Raji (cell line): Measurements from ENCODE around the gene ARV1.
A peak's percentile ranks its signal among the peaks of the same experiment; 100 is the strongest.

Experiments used
- POLR2A ChIP-seq: IDR thresholded peaks from 2 replicates; pipeline ENCODE4 v1.6.1; 2011; ENCODE audit warnings: low read depth, low read length, control low read depth; ENCODE audit not compliant: insufficient read depth

The ARV1 gene

DNA sequence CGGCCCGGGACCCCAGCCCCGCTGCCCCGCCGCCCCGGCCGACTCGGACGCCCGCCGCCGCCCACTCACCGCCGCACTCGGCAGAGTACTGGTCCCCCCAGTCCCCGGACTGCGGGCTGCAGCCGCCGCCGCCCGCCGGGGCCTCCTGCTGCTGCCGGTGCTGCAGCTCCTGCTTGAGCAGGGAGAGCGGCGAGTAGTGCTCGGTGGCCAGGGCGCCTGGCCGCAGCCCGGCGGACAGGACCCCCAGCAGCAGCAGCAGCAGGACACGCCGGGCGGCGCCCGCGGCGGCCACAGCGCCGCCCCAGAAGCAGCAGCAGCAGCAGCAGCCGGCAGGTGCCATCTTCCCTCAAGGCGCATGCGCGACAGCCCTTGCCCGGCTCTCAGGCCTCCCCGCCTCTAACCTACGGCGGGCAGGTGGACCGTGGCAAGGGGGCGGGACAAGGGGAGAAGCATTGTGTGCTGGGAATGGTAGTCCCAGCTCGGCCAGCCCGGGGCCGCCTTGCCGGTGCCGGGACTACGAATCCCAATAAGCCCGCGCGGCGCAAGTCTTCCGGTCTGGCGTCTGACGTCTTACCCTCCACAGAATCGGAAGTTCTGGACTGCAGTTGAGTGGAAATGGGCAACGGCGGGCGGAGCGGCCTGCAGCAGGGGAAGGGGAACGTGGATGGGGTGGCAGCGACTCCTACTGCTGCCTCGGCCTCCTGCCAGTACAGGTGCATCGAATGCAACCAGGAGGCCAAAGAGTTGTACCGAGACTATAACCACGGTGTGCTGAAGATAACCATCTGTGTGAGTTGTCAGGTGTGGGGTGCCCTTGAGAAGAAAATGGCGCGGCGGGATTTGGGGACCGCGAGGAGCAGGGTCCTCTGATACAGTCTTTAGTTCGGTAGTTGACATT, at the start of gene ARV1, which contains the start of gene TTC13:
Gene ARV1, plus strand, starts transcription at position 604 of the 898 bp plus-strand sequence. Its CDS starts 12 bp downstream, at position 616.
Gene TTC13, minus strand, starts transcription at position 371 of the 898 bp plus-strand sequence. Its CDS starts 31 bp downstream, at position 340.
- peak; percentile 85 for TF ChIP-seq POLR2A

- no peak for TF ChIP-seq POLR2A
Observed at GRCh38 chr1:230930986-230931385, 47.9 kb upstream of the ARV1 start.

- TF ChIP-seq POLR2A = no peak
Observed at GRCh38 chr1:230935852-230936251, 43.0 kb upstream of the ARV1 start.

- no peak for TF ChIP-seq POLR2A
Observed at GRCh38 chr1:230936475-230936874, 42.4 kb upstream of the ARV1 start.

GRCh38 chr1:230937371-230937770, 41.5 kb upstream of the ARV1 start:
- no peak for TF ChIP-seq POLR2A

- TF ChIP-seq POLR2A = no peak
Observed at GRCh38 chr1:230938924-230939368, 39.9 kb upstream of the ARV1 start.

DNA sequence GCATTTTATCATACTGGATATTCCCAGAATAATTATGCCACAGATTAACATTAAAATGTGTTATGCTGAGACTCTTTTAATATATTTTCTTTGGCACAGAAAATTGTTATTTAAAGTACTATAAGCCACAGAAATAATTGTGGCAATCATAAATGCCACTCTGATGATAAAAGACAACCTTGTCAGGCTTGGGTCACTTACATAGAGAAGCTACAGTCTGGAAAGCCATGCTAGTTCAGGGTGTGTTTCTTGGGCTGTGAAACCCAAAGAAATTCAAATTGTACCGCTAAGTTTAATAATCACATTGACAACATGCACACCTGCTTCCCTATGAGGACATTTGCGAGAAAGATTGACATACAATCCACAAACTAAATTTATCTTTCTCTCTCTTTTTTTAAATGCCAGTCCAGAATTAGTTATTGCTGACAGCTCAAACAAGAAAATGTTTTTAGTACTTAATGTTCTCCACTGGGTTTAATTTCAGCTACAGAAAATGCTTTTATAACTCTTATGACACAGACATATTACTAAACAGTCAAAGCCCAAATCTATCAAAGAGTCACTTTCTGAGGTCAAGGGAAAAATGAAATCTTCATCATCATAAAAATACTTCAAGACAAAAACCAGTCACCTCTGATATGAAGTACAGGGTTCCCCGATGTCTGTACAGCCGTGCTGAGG, 38.9 kb upstream of the ARV1 start:
- no peak for TF ChIP-seq POLR2A

DNA sequence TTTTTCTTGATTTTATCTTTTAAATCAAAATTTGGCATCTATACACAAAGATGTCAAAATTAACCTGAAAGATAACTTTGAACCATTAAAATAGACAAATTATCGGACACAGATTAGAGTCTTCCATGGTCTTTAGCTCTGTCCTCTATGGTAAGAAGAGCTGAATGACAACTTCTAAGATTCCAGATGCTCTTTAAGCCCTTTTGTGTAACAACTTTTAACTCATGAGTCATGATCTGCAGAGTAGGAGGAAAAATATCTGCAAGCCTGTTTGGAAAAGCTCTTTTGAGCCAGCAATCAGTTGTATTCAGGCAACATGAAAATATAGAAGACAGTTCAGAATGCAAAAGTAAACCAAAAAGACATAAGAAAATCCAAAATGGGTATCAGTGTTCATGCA, 38.0 kb upstream of the ARV1 start:
- TF ChIP-seq POLR2A = no peak

- TF ChIP-seq POLR2A = no peak
Observed at GRCh38 chr1:230943048-230943593, 35.8 kb upstream of the ARV1 start.

GRCh38 chr1:230948301-230948700, 30.6 kb upstream of the ARV1 start:
- TF ChIP-seq POLR2A = no peak

DNA sequence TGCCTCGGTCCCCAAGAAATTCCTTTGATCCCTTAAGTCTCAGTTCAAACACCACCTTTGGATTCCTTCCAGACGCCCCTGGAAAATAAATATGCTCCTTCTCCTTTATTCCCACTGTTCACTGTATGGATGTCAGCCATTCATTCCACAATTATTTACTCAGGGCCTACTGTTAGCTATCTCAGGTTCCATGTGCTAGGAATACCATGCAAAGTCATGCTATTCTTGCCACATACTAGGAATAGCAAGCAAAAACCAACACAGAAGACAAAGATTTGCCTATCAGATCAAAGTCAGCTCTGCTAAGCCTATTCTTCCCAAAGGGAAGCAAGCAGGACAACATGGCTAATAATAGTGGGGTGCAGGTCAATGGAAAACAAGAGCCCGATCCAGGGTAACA, 30.0 kb upstream of the ARV1 start:
- no peak for TF ChIP-seq POLR2A

DNA sequence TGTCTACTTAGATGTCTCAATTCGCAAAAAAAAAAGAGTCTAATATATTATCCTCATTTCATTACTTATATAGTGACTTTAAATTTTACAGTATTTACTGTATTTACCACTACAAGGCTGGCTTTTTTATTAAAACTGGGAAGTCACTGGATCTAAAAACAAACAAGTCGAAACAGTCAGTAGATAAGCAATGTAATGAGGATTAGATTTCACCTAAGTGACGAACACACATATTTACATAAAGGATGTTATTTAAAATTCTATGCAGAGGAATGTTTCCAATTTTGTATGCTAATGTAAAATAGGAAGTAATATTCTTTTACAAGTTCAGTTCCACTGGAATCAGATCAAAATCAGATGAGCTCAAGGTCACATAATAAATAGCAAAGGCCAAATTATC, 28.5 kb upstream of the ARV1 start:
- no peak for TF ChIP-seq POLR2A

DNA sequence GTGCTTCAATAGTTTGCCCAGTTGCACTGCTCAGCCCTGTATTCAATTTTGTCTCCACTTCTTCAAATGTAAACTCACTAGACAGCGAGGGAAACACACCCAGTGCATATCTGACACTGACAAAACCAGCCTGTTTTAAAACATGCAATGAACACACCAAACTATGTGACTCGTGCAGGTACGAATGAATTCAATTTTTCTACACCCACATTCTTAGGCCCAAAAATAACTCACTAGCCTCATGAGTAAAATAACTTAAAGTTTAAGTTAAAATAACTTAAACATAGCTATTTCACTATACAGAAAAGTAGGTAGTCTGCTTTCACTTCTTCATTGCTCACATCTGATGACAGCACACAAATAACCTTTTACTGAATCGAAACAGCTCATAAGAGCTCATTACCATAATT, 21.3 kb upstream of the ARV1 start:
- no peak for TF ChIP-seq POLR2A

GRCh38 chr1:230958370-230958769, 20.5 kb upstream of the ARV1 start:
- TF ChIP-seq POLR2A = no peak

DNA sequence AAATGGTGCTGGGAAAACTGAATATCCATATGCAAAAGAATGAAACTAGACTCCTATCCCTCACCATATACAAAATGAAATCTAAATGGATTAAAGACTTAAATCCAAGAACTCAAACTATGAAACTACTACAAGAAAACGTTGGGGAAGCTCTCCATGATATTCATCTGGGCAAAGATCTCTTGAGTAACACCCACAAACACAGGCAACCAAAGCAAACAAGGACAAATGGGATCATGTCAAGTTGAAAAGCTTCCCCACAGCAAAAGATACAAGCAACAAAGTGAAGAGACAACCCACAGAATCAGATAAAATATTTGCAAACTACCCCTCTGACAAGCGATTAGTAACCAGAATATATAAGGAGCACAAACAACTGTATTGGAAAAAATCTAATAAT, 14.0 kb upstream of the ARV1 start:
- no peak for TF ChIP-seq POLR2A

DNA sequence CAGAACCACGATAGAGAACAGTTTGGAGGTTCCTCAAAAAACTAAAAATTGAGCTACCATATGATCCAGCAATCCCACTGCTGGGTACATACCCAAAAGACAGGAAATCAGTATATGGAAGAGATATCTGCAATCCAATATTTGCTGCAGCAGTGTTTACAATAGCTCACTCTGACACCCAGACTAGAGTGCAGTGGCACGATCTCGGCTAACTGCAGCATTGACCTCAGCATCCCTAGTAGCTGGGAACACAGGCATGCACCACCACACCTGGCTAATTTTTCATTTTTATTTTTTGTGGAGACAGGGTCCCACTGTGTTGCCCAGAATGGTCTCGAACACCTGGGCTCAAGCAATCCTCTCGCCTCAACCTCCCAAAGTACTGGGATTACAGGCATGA, 13.4 kb upstream of the ARV1 start:
- TF ChIP-seq POLR2A = no peak
